OCI-LY7 (cell line): Measurements from ENCODE around the gene TJAP1.

Experiments used
- EZH2phosphoT487 ChIP-seq: fragments of 200-600 bp; sonication (generic); IDR thresholded peaks from 2 replicates; pipeline ENCODE4 v1.6.1; 2018; ENCODE audit warnings: low read depth, borderline replicate concordance, mild to moderate bottlenecking, mixed run types, antibody characterized with exemption, low read length, moderate library complexity, mixed read lengths
- TF ChIP-seq, protein P1 (sequence below): fragments of 200-600 bp; sonication (generic); conservative IDR thresholded peaks from 2 replicates; pipeline ENCODE4 v1.5.1; 2014; ENCODE audit warnings: mild to moderate bottlenecking, antibody characterized with exemption, low read length, moderate library complexity, mixed read lengths

DNA sequence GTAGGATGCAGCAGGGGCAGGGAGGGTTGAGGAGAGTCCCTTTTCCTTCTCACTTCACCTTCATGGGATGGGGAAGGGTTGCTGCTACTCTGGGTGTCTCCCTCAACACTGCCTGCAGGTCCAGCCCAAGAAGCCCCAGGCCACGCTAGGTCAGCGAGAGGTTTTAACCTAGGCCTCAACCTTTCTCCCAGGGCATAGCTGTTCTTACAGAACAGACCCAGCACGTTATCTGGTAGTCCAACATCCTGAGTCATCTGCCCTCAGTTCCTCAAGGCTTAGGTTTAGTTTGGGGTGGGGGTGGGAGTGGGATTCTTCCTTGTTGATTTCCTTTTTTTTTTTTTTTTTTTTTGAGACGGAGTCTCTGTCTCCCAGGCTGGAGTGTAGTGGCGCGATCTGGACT lies 17.0 kb downstream of the TJAP1 start:
- TF ChIP-seq, protein P1, sequence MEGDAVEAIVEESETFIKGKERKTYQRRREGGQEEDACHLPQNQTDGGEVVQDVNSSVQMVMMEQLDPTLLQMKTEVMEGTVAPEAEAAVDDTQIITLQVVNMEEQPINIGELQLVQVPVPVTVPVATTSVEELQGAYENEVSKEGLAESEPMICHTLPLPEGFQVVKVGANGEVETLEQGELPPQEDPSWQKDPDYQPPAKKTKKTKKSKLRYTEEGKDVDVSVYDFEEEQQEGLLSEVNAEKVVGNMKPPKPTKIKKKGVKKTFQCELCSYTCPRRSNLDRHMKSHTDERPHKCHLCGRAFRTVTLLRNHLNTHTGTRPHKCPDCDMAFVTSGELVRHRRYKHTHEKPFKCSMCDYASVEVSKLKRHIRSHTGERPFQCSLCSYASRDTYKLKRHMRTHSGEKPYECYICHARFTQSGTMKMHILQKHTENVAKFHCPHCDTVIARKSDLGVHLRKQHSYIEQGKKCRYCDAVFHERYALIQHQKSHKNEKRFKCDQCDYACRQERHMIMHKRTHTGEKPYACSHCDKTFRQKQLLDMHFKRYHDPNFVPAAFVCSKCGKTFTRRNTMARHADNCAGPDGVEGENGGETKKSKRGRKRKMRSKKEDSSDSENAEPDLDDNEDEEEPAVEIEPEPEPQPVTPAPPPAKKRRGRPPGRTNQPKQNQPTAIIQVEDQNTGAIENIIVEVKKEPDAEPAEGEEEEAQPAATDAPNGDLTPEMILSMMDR: no peak
- no peak for TF ChIP-seq EZH2phosphoT487
